K562 (cell line): Measurements from ENCODE around the gene BBC3. TPM values are rescaled to one million over a fixed set of nuclear protein-coding genes. Genes with fewer than 3 reads are reported as not detected.

Experiments used
- CBX2 ChIP-seq: fragments of 200-600 bp; sonication (generic); IDR thresholded peaks from one replicate; pipeline ENCODE4 v1.6.1; 2012; ENCODE audit warnings: mild to moderate bottlenecking, low read length, inconsistent platforms; ENCODE audit not compliant: insufficient read depth, poor library complexity, severe bottlenecking
- CHCHD3 ChIP-seq: fragments of 250-450 bp; sonication (Bioruptor Pico); IDR thresholded peaks from 2 replicates; pipeline ENCODE4 v2.1.2; 2022; ENCODE audit warnings: mild to moderate bottlenecking
- CREM ChIP-seq: IDR thresholded peaks from 2 replicates; pipeline ENCODE4 v1.6.1; 2014; ENCODE audit warnings: antibody characterized with exemption, low read depth
- CSDE1 ChIP-seq, 2 experiments: fragments of 450-650 bp; IDR thresholded peaks; 2 replicates each; pipeline ENCODE4 v1.6.1; 2016; ENCODE audit warnings: mild to moderate bottlenecking in 1 of 2
- ETV5 ChIP-seq: sonication (generic); formaldehyde crosslinking; IDR thresholded peaks from 2 replicates; pipeline ENCODE4 v1.4.0; 2020; ENCODE audit warnings: low read depth, mild to moderate bottlenecking, missing genetic modification reagents
- GABPB1 ChIP-seq: sonication (generic); formaldehyde crosslinking; IDR thresholded peaks from 2 replicates; pipeline ENCODE4 v1.8.0; 2022; ENCODE audit warnings: mild to moderate bottlenecking, missing genetic modification reagents
- KLF13 ChIP-seq: fragments of 450-650 bp; IDR thresholded peaks from 2 replicates; pipeline ENCODE4 v1.6.1; 2016; ENCODE audit warnings: missing genetic modification characterization, low read depth, mild to moderate bottlenecking, missing compliant biosample characterization, moderate library complexity, borderline replicate concordance
- MBD2 ChIP-seq: sonication (generic); IDR thresholded peaks from 2 replicates; pipeline ENCODE4 v1.6.1; 2016; ENCODE audit warnings: low read depth, borderline replicate concordance
- MED1 ChIP-seq: sonication (generic); formaldehyde crosslinking; IDR thresholded peaks from 2 replicates; pipeline ENCODE4 v1.8.1; 2023; ENCODE audit warnings: missing genetic modification reagents, borderline replicate concordance
- MEIS2 ChIP-seq: fragments of 450-650 bp; IDR thresholded peaks from 2 replicates; pipeline ENCODE4 v1.6.1; 2014; ENCODE audit warnings: mild to moderate bottlenecking; ENCODE audit not compliant: partially characterized antibody
- NONO ChIP-seq, 2 experiments: fragments of 200-400 bp in 1 of 2; fragments of 450-650 bp in 1 of 2; formaldehyde crosslinking in 1 of 2; IDR thresholded peaks; 2 replicates each; pipeline ENCODE4 v1.6.1; 2017; ENCODE audit warnings: low read depth in 2 of 2, mild to moderate bottlenecking in 2 of 2, moderate library complexity in 2 of 2, low read length in 1 of 2
- POLR3G ChIP-seq: IDR thresholded peaks from 2 replicates; pipeline ENCODE4 v1.6.1; 2011; ENCODE audit not compliant: insufficient read length, insufficient replicate concordance; ENCODE audit errors: extremely low read depth
- RAD21 ChIP-seq, 2 experiments: fragments of 250-450 bp in 1 of 2; fragments of 450-650 bp in 1 of 2; sonication (Bioruptor Pico) in 1 of 2; formaldehyde crosslinking in 1 of 2; IDR thresholded peaks in 1 of 2; conservative IDR thresholded peaks in 1 of 2; 2 replicates each; pipeline versions ENCODE4 v1.4.0 to v1.8.0; 2020 to 2022; ENCODE audit warnings: mild to moderate bottlenecking in 2 of 2, moderate library complexity in 1 of 2
- RBFOX2 ChIP-seq: fragments of 200-400 bp; formaldehyde crosslinking; IDR thresholded peaks from 2 replicates; pipeline ENCODE4 v1.6.1; 2017; ENCODE audit warnings: low read depth, mild to moderate bottlenecking, low read length, moderate library complexity
- SMAD4 ChIP-seq: fragments of 250-450 bp; sonication (Bioruptor Pico); conservative IDR thresholded peaks from 2 replicates; pipeline ENCODE4 v1.8.0; 2021; ENCODE audit warnings: inconsistent platforms, mild to moderate bottlenecking, moderate library complexity
- SMARCA4 ChIP-seq: fragments of 450-650 bp; IDR thresholded peaks from 2 replicates; pipeline ENCODE4 v1.6.1; 2016
- ZFPM2 ChIP-seq: fragments of 250-450 bp; sonication (Bioruptor Pico); IDR thresholded peaks from 2 replicates; pipeline ENCODE4 v1.5.1; 2022; ENCODE audit warnings: mild to moderate bottlenecking
- ZNF408 ChIP-seq: fragments of 250-450 bp; sonication (Bioruptor Pico); IDR thresholded peaks from 2 replicates; pipeline ENCODE4 v1.4.0; 2020; ENCODE audit warnings: low read depth, mild to moderate bottlenecking, moderate library complexity
- ZNF445 ChIP-seq: fragments of 250-450 bp; sonication (Bioruptor Pico); IDR thresholded peaks from 2 replicates; pipeline ENCODE4 v1.4.0; 2020; ENCODE audit warnings: low read depth, mild to moderate bottlenecking, moderate library complexity
- ZNF589 ChIP-seq: fragments of 200-800 bp; sonication (Bioruptor generic); IDR thresholded peaks from 2 replicates; pipeline ENCODE4 v1.6.1; 2016; ENCODE audit warnings: low read depth, missing genetic modification characterization, missing compliant biosample characterization
- polyA plus RNA-seq, 8 experiments: library from polyadenylated mRNA; depleted of rRNA in 4 of 8; stranded (reverse) in 5 of 8; unstranded in 3 of 8; fragments of >200 nt; fragmentation: Nextera tagmentation in 2 of 8; fragmentation: Illumina TruSeq in 1 of 8; extraction: Ambion mirVana in 2 of 8; extraction: Trizol in 1 of 8; gene quantifications; 2 replicates each; pipeline versions ENCODE4 v1.2.1 to v1.2.3, GENCODE V29; 2011 to 2014; ENCODE audit warnings: inconsistent platforms in 1 of 8, missing spikeins in 1 of 8
- total RNA-seq, 7 experiments: library from RNA; depleted of rRNA in 6 of 7; stranded (reverse); fragments of >200 nt in 6 of 7; fragmentation: Illumina TruSeq in 2 of 7; extraction: Trizol in 2 of 7; gene quantifications; 2 replicates each; pipeline versions ENCODE4 v1.2.1 to v1.2.3, GENCODE V29; 2011 to 2021; ENCODE audit warnings: low replicate concordance in 1 of 7
- TF ChIP-seq, protein P1 (sequence below): sonication (generic); formaldehyde crosslinking; IDR thresholded peaks from 2 replicates; pipeline ENCODE4 v1.8.1; 2022; ENCODE audit warnings: missing genetic modification reagents
- TF ChIP-seq, protein P2 (sequence below), 2 experiments: fragments of 150-350 bp in 1 of 2; IDR thresholded peaks; 2 replicates each; pipeline ENCODE4 v1.6.1; 2012 to 2016; ENCODE audit warnings: low read depth in 2 of 2, low read length in 2 of 2, mild to moderate bottlenecking in 1 of 2, moderate library complexity in 1 of 2
- TF ChIP-seq, protein P3 (sequence below): sonication (generic); formaldehyde crosslinking; IDR thresholded peaks from 2 replicates; pipeline ENCODE4 v1.8.0; 2022; ENCODE audit warnings: missing genetic modification reagents, mild to moderate bottlenecking, borderline replicate concordance

Gene BBC3
- total and polyA plus RNA-seq, 9 of the 15 experiments (the other 6 are each of a cell fraction or from before 2014, with no cell fraction given) = 0.15 to 30.7 (median 4.8) TPM

DNA sequence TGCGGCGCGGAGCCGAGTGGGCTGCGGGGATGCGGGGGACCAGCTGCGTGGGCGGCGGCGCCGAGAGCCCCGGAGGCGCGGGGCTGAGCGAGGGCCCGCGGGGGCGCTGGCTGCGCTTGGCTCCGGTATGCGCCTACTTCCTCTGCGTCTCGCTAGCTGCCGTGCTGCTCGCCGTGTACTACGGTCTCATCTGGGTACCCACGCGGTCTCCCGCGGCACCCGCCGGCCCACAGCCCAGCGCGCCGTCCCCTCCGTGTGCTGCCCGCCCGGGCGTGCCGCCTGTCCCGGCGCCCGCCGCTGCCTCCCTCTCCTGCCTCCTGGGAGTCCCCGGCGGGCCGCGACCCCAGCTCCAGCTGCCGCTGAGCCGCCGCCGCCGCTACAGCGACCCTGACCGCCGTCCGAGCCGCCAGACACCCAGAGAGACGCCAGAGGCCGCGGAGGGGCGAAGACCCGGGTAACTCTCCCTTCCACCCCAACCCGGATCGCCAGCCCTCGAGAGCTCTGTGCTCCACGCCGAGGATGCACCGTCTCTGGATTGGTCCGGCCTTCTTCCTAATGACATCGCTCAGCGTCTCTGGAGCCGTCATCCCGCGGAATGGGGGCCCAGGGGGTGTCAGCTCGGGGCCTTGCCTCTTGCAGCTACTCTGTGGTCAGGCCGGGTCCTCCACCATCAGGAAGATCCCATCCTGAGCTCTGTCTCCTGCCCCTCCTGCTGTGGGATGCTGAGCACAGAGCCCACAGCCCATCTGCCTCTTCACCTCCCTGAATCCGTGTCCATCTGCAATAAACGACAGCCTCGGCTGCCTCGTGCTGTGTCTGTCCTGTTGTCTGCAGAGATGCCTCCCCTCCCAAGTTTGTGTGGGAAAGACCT is 44.1 kb upstream of the BBC3 start (continued):
- TF ChIP-seq RAD21 (CRISPR knock-in tag; conservative IDR thresholded peaks at IDR 0.05 in 1 of 2, IDR thresholded peaks at IDR 0.05 in 1 of 2) (no peak), RBFOX2 (peak; percentile 56; the same call in 1 of the 2 replicates), ZNF589 (CRISPR knock-in tag) (no peak), ZFPM2 (CRISPR knock-in tag) (peak; percentile 86; the same call in 1 of the 2 replicates), GABPB1 (CRISPR knock-in tag) (no peak), ETV5 (CRISPR knock-in tag) (no peak), CHCHD3 (CRISPR knock-in tag) (no peak), NONO (IDR thresholded peaks at IDR 0.05; ENCODE audit: low read depth in 2 of 2, low read length in 1 of 2) (peak in 1 of 2 experiments; percentile 89; a peak in 2 of 4 replicates), MBD2 (no peak), POLR3G (no peak), CREM (no peak), SMARCA4 (no peak), MED1 (no peak), ZNF408 (CRISPR knock-in tag) (no peak), MEIS2 (no peak), ZNF445 (no peak), KLF13 (tag) (no peak), CSDE1 (IDR thresholded peaks at IDR 0.05) (no peak), CBX2 (no peak), SMAD4 (CRISPR knock-in tag) (peak; percentile 21; the same call in 1 of the 2 replicates)
- TF ChIP-seq, protein P1, sequence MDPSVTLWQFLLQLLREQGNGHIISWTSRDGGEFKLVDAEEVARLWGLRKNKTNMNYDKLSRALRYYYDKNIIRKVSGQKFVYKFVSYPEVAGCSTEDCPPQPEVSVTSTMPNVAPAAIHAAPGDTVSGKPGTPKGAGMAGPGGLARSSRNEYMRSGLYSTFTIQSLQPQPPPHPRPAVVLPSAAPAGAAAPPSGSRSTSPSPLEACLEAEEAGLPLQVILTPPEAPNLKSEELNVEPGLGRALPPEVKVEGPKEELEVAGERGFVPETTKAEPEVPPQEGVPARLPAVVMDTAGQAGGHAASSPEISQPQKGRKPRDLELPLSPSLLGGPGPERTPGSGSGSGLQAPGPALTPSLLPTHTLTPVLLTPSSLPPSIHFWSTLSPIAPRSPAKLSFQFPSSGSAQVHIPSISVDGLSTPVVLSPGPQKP = no peak
- TF ChIP-seq, protein P2, sequence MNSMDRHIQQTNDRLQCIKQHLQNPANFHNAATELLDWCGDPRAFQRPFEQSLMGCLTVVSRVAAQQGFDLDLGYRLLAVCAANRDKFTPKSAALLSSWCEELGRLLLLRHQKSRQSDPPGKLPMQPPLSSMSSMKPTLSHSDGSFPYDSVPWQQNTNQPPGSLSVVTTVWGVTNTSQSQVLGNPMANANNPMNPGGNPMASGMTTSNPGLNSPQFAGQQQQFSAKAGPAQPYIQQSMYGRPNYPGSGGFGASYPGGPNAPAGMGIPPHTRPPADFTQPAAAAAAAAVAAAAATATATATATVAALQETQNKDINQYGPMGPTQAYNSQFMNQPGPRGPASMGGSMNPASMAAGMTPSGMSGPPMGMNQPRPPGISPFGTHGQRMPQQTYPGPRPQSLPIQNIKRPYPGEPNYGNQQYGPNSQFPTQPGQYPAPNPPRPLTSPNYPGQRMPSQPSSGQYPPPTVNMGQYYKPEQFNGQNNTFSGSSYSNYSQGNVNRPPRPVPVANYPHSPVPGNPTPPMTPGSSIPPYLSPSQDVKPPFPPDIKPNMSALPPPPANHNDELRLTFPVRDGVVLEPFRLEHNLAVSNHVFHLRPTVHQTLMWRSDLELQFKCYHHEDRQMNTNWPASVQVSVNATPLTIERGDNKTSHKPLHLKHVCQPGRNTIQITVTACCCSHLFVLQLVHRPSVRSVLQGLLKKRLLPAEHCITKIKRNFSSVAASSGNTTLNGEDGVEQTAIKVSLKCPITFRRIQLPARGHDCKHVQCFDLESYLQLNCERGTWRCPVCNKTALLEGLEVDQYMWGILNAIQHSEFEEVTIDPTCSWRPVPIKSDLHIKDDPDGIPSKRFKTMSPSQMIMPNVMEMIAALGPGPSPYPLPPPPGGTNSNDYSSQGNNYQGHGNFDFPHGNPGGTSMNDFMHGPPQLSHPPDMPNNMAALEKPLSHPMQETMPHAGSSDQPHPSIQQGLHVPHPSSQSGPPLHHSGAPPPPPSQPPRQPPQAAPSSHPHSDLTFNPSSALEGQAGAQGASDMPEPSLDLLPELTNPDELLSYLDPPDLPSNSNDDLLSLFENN (IDR thresholded peaks at IDR 0.05; ENCODE audit: low read depth in 2 of 2, low read length in 2 of 2) = no peak
- TF ChIP-seq, protein P3, sequence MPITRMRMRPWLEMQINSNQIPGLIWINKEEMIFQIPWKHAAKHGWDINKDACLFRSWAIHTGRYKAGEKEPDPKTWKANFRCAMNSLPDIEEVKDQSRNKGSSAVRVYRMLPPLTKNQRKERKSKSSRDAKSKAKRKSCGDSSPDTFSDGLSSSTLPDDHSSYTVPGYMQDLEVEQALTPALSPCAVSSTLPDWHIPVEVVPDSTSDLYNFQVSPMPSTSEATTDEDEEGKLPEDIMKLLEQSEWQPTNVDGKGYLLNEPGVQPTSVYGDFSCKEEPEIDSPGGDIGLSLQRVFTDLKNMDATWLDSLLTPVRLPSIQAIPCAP (CRISPR knock-in tag) = no peak
